Chondrocyte (in vitro differentiated cells): ENCODE data around the gene WDR33. TPM values are rescaled to one million over a fixed set of nuclear protein-coding genes. Genes with fewer than 3 reads are reported as not detected.

Experiments used
- DNase-seq: peaks from one replicate; pipeline ENCODE4 v3.0.0; 2021; ENCODE audit warnings: mixed read lengths, low spot score
- H3K27ac Mint-ChIP-seq: one replicate; pipeline ENCODE4 v1.8.0; 2021; ENCODE audit warnings: mild to moderate bottlenecking, moderate library complexity, mixed read lengths; ENCODE audit not compliant: unreplicated experiment
- H3K27me3 Mint-ChIP-seq: 2 replicates; pipeline ENCODE4 v1.8.0; 2021; ENCODE audit warnings: low read depth, mixed read lengths
- H3K36me3 Mint-ChIP-seq: 2 replicates; pipeline ENCODE4 v1.8.0; 2021; ENCODE audit warnings: low read depth, mixed read lengths
- H3K4me1 Mint-ChIP-seq: 2 replicates; pipeline ENCODE4 v1.8.0; 2021; ENCODE audit warnings: low read depth, mild to moderate bottlenecking, mixed read lengths
- H3K4me3 Mint-ChIP-seq: one replicate; pipeline ENCODE4 v1.8.0; 2021; ENCODE audit warnings: mild to moderate bottlenecking, moderate library complexity, mixed read lengths; ENCODE audit not compliant: unreplicated experiment
- H3K9me3 Mint-ChIP-seq: 2 replicates; pipeline ENCODE4 v1.8.0; 2021; ENCODE audit warnings: low read depth, mixed read lengths
- CTCF ChIP-seq: fragments of 200-600 bp; sonication (generic); IDR thresholded peaks from 2 replicates; pipeline ENCODE4 v1.5.0; 2021; ENCODE audit warnings: antibody characterized with exemption, mild to moderate bottlenecking, moderate library complexity
- total RNA-seq: library from RNA; stranded (reverse); gene quantifications from 3 replicates; pipeline ENCODE4 v1.2.1, GENCODE V29; 2021

Gene WDR33
- total RNA-seq, 1 donor from 2014 or later: 37.2 TPM

- peaks cover 8% of the 10 kb centered on the region for H3K36me3 Mint-ChIP-seq
- no peak overlapping the region for H3K4me3 Mint-ChIP-seq
- no peak for DNase-seq
- no peaks in the 10 kb centered on the region for H3K27me3 Mint-ChIP-seq
- peaks cover 10% of the 10 kb centered on the region for H3K9me3 Mint-ChIP-seq
- no peak for TF ChIP-seq CTCF
- peak overlapping the region; percentile 70 for H3K27ac Mint-ChIP-seq
- H3K4me1 Mint-ChIP-seq: no peaks in the 10 kb centered on the region
These were observed 116.0 kb downstream of the WDR33 start for GRCh38 chr2:127694986-127695385.

- DNase-seq: no peak
- no peaks in the 10 kb centered on the region for H3K27me3 Mint-ChIP-seq
- no peaks in the 10 kb centered on the region for H3K4me1 Mint-ChIP-seq
- TF ChIP-seq CTCF: no peak
- no peak overlapping the region for H3K27ac Mint-ChIP-seq
- no peak overlapping the region for H3K4me3 Mint-ChIP-seq
- H3K9me3 Mint-ChIP-seq: peaks cover 18% of the 10 kb centered on the region
- peaks cover 5% of the 10 kb centered on the region for H3K36me3 Mint-ChIP-seq
These were observed 120.3 kb downstream of the WDR33 start for GRCh38 chr2:127690696-127691095.

GRCh38 chr2:127688405-127688804, 122.6 kb downstream of the WDR33 start:
- no peak for DNase-seq
- no peak overlapping the region for H3K4me3 Mint-ChIP-seq
- peaks cover 10% of the 10 kb centered on the region for H3K4me1 Mint-ChIP-seq
- no peak for TF ChIP-seq CTCF
- no peaks in the 10 kb centered on the region for H3K27me3 Mint-ChIP-seq
- peaks cover 18% of the 10 kb centered on the region for H3K9me3 Mint-ChIP-seq
- H3K36me3 Mint-ChIP-seq: peaks cover 5% of the 10 kb centered on the region
- H3K27ac Mint-ChIP-seq: no peak overlapping the region

- no peak for DNase-seq
- Mint-ChIP-seq H3K27me3 (no peaks in the 10 kb centered on the region), H3K4me1 (peaks cover 30% of the 10 kb centered on the region), H3K9me3 (peaks cover 10% of the 10 kb centered on the region), H3K4me3 (no peak overlapping the region), H3K36me3 (no peaks in the 10 kb centered on the region), H3K27ac (no peak overlapping the region)
- no peak for TF ChIP-seq CTCF
These were observed 125.4 kb downstream of the WDR33 start for GRCh38 chr2:127685410-127686080.

GRCh38 chr2:127683757-127684156, 127.2 kb downstream of the WDR33 start:
- Mint-ChIP-seq H3K4me3 (peak overlapping the region; percentile 17), H3K27me3 (no peaks in the 10 kb centered on the region), H3K36me3 (no peaks in the 10 kb centered on the region), H3K9me3 (peaks cover 4% of the 10 kb centered on the region), H3K4me1 (peaks cover 30% of the 10 kb centered on the region), H3K27ac (peak overlapping the region; percentile 88)
- no peak for DNase-seq
- TF ChIP-seq CTCF: no peak
